Prostate gland (tissue), 2 donors: ENCODE results near the gene SORBS2. TPM values are rescaled to one million over a fixed set of nuclear protein-coding genes. Genes with fewer than 3 reads are reported as not detected.

Experiments used
- DNase-seq: peaks from one replicate; pipeline ENCODE4 v3.0.0-alpha.2; 2019; ENCODE audit warnings: low spot score
- H3K27ac ChIP-seq, 2 donors: fragments of 200-600 bp; sonication (generic); 2 replicates each; pipeline ENCODE4 v1.5.1; 2017 to 2019
- H3K27me3 ChIP-seq: fragments of 200-600 bp; sonication (generic); replicated peaks from 2 replicates; pipeline ENCODE4 v1.5.1; 2019; ENCODE audit not compliant: insufficient read depth
- H3K36me3 ChIP-seq, 2 donors: fragments of 200-600 bp; sonication (generic); 1 replicate in 1 of 2; 2 replicates in 1 of 2; pipeline versions ENCODE4 v1.5.1 to v1.8.1; 2017 to 2019
- H3K4me1 ChIP-seq: fragments of 200-600 bp; sonication (generic); replicated peaks from 2 replicates; pipeline ENCODE4 v1.5.1; 2019
- H3K4me3 ChIP-seq, 2 donors: fragments of 200-600 bp; sonication (generic); 2 replicates each; pipeline ENCODE4 v1.5.1; 2017 to 2019
- H3K9me3 ChIP-seq: fragments of 200-600 bp; sonication (generic); 2 replicates; pipeline ENCODE4 v1.5.1; 2017
- CTCF ChIP-seq, 4 experiments: fragments of 200-600 bp in 2 of 4; fragments of 450-650 bp in 2 of 4; sonication (generic) in 2 of 4; IDR thresholded peaks; 1 replicate in 3 of 4; 2 replicates in 1 of 4; pipeline ENCODE4 v1.5.1; 2016 to 2019; ENCODE audit warnings: antibody characterized with exemption in 4 of 4, mild to moderate bottlenecking in 2 of 4, moderate library complexity in 2 of 4
- POLR2A ChIP-seq: fragments of 450-650 bp; IDR thresholded peaks from one replicate; pipeline ENCODE4 v1.6.1; 2016; ENCODE audit warnings: antibody characterized with exemption, mild to moderate bottlenecking
- POLR2AphosphoS5 ChIP-seq: sonication (generic); formaldehyde crosslinking; IDR thresholded peaks from one replicate; pipeline ENCODE4 v1.6.1; 2017; ENCODE audit warnings: antibody characterized with exemption
- WGBS: methylation state at CpG from one replicate; pipeline ENCODE4 v1.1.5; 2018; 5-methylcytosine and 5-hydroxymethylcytosine counted together
- intact Hi-C: fragments of 100-400 bp; cut with DNase I; formaldehyde crosslinking; loops from one replicate; pipeline ENCODE4 v1.14.2; 2022
- total RNA-seq, 2 donors: library from RNA; depleted of rRNA; stranded (reverse); fragments of >200 nt; gene quantifications; one replicate each; pipeline ENCODE4 v1.1.0, GENCODE V29; 2016

Gene SORBS2
- total RNA-seq, 2 donors from 2014 or later, result 175 to 242 TPM

GRCh38 chr4:185743722-185744487 lies 68.1 kb downstream of the SORBS2 start:
- Histone ChIP-seq H3K27me3 (no peaks in the 10 kb centered on the region), H3K27ac (no peak overlapping the region), H3K4me1 (no peaks in the 10 kb centered on the region), H3K4me3 (no peak overlapping the region), H3K36me3 (no peaks in the 10 kb centered on the region), H3K9me3 (no peaks in the 10 kb centered on the region)
- WGBS, result 92% methylated on average over 2 of the region's 2 CpGs
- TF ChIP-seq POLR2AphosphoS5, result no peak
- no peak for DNase-seq
- intact Hi-C loops, result no loop called here

GRCh38 chr4:185742766-185743165 lies 69.2 kb downstream of the SORBS2 start:
- no peak overlapping the region for H3K4me3 ChIP-seq
- H3K27ac ChIP-seq, result no peak overlapping the region
- H3K9me3 ChIP-seq, result no peaks in the 10 kb centered on the region
- no peak for DNase-seq
- intact Hi-C loops, result no loop called here
- TF ChIP-seq POLR2AphosphoS5, result no peak
- no peak for TF ChIP-seq CTCF (IDR thresholded peaks at IDR 0.05)
- no peak for TF ChIP-seq POLR2A
- WGBS, result 87% methylated on average over 8 of the region's 8 CpGs
- H3K4me1 ChIP-seq, result no peaks in the 10 kb centered on the region
- H3K36me3 ChIP-seq, result no peaks in the 10 kb centered on the region
- H3K27me3 ChIP-seq, result no peaks in the 10 kb centered on the region

GRCh38 chr4:185741795-185742194 lies 70.2 kb downstream of the SORBS2 start:
- 91% methylated on average over 6 of the region's 6 CpGs for WGBS
- Histone ChIP-seq H3K9me3 (no peaks in the 10 kb centered on the region), H3K4me3 (no peak overlapping the region), H3K27ac (no peak overlapping the region), H3K27me3 (no peaks in the 10 kb centered on the region), H3K4me1 (no peaks in the 10 kb centered on the region), H3K36me3 (no peaks in the 10 kb centered on the region)
- TF ChIP-seq POLR2AphosphoS5 (no peak), CTCF (IDR thresholded peaks at IDR 0.05) (no peak), POLR2A (no peak)
- no peak for DNase-seq
- intact Hi-C loops, result no loop called here

- Histone ChIP-seq H3K4me3 (no peak overlapping the region), H3K9me3 (no peaks in the 10 kb centered on the region), H3K27me3 (no peaks in the 10 kb centered on the region), H3K36me3 (no peaks in the 10 kb centered on the region), H3K27ac (no peak overlapping the region), H3K4me1 (no peaks in the 10 kb centered on the region)
- no peak for DNase-seq
- intact Hi-C loops, result no loop called here
- TF ChIP-seq CTCF (IDR thresholded peaks at IDR 0.05) (no peak), POLR2AphosphoS5 (no peak), POLR2A (no peak)
- 87% methylated on average over 4 of the region's 4 CpGs for WGBS
These were observed 71.5 kb downstream of the SORBS2 start for GRCh38 chr4:185740471-185740873.

- H3K27me3 ChIP-seq, result no peaks in the 10 kb centered on the region
- no peaks in the 10 kb centered on the region for H3K9me3 ChIP-seq
- H3K4me1 ChIP-seq, result no peaks in the 10 kb centered on the region
- DNase-seq, result no peak
- intact Hi-C loops, result loop anchor here (5.0 kb wide), 2 partner anchors 38 to 87 kb away; no protein-coding TSS in a partner anchor
- TF ChIP-seq CTCF (IDR thresholded peaks at IDR 0.05) (no peak), POLR2AphosphoS5 (no peak), POLR2A (no peak)
- peak overlapping the region in 1 of 2 donors; percentile 17 for H3K27ac ChIP-seq
- no peaks in the 10 kb centered on the region for H3K36me3 ChIP-seq
- no peak overlapping the region for H3K4me3 ChIP-seq
These were observed 73.2 kb downstream of the SORBS2 start for GRCh38 chr4:185738820-185739219.
